Right atrium auricular region (tissue), 2 donors: ENCODE data around the gene PPL. TPM values are rescaled to one million over a fixed set of nuclear protein-coding genes. Genes with fewer than 3 reads are reported as not detected.

Experiments used
- DNase-seq: peaks from one replicate; pipeline ENCODE4 v3.0.0-alpha.2; 2019; ENCODE audit warnings: low spot score
- H3K27ac ChIP-seq, 2 donors: fragments of 200-600 bp; sonication (generic); 1 replicate in 1 of 2; 2 replicates in 1 of 2; pipeline ENCODE4 v1.5.1; 2016 to 2019
- H3K27me3 ChIP-seq, 2 donors: fragments of 200-600 bp; sonication (generic); one replicate each; pipeline versions ENCODE4 v1.5.1 to v1.6.0; 2017 to 2019
- H3K36me3 ChIP-seq: fragments of 200-600 bp; sonication (generic); one replicate; pipeline ENCODE4 v1.5.1; 2016
- H3K4me1 ChIP-seq, 2 donors: fragments of 200-600 bp; sonication (generic); one replicate each; pipeline versions ENCODE4 v1.5.1 to v1.6.0; 2017 to 2019
- H3K4me3 ChIP-seq, 2 donors: fragments of 200-600 bp; sonication (generic); 1 replicate in 1 of 2; 2 replicates in 1 of 2; pipeline ENCODE4 v1.5.1; 2017 to 2019; ENCODE audit warnings: mild to moderate bottlenecking in 1 of 2, moderate library complexity in 1 of 2
- H3K9me3 ChIP-seq, 2 donors: fragments of 200-600 bp; sonication (generic); one replicate each; pipeline ENCODE4 v1.5.1; 2019
- total RNA-seq, 2 donors: library from RNA; depleted of rRNA; stranded (reverse); fragments of >200 nt; gene quantifications; one replicate each; pipeline ENCODE4 v1.1.0, GENCODE V29; 2016
- TF ChIP-seq, protein P1 (sequence below), 2 donors: fragments of 200-600 bp; sonication (generic); IDR thresholded peaks; one replicate each; pipeline ENCODE4 v1.5.1; 2019; ENCODE audit warnings: antibody characterized with exemption in 2 of 2

PPL gene
- total RNA-seq, 2 donors from 2014 or later, result 7.5 to 17.1 TPM

DNA sequence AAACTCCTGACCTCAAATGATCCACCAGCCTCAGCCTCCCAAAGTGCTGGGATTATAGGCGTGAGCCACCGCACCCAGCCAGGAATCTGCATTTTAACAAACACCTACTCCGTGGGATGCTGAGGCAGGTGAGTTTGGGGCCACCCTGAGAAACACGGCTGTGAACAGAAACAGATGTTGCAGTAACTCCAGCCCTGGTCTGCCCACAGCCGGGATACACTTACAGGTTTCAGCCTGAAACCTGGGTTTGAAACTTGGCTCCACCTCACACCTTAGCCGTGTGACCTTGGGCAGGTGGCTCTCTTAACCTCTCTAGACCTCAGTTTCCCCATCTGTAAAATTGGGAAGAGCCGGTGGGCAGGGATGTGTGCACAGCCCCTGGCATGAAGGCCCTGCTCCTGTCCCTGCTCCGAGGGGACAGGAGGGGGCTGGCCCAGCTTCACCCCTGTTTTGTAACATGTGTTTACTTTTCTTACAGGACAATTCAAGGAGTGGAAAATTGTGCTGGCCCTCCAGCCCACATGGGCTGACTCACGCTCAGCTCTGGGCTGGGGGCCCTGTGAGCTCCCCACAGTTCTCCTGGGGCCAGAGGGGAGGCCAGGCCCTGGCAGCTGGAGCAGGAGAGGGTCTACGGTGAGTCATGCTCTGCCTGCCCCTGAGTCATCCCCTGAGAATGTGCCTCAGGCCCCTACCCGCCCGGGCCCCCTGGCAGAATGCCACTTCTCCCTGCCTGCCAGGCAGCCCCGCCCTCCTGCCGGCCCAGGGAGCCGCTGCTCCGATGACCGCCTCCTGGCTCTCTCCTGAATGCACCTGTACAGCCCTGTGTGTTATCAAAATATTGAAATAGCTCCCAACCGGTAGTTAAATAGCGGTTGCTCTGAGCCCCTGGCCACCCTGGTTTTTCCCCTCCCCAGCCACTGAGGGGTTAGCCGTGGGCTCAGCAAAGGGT lies 7.7 kb upstream of the PPL start:
- no peaks in the 10 kb centered on the region for H3K27me3 ChIP-seq
- H3K9me3 ChIP-seq, result no peaks in the 10 kb centered on the region
- TF ChIP-seq, protein P1, sequence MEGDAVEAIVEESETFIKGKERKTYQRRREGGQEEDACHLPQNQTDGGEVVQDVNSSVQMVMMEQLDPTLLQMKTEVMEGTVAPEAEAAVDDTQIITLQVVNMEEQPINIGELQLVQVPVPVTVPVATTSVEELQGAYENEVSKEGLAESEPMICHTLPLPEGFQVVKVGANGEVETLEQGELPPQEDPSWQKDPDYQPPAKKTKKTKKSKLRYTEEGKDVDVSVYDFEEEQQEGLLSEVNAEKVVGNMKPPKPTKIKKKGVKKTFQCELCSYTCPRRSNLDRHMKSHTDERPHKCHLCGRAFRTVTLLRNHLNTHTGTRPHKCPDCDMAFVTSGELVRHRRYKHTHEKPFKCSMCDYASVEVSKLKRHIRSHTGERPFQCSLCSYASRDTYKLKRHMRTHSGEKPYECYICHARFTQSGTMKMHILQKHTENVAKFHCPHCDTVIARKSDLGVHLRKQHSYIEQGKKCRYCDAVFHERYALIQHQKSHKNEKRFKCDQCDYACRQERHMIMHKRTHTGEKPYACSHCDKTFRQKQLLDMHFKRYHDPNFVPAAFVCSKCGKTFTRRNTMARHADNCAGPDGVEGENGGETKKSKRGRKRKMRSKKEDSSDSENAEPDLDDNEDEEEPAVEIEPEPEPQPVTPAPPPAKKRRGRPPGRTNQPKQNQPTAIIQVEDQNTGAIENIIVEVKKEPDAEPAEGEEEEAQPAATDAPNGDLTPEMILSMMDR (IDR thresholded peaks at IDR 0.05), result no peak
- H3K36me3 ChIP-seq, result no peaks in the 10 kb centered on the region
- H3K4me1 ChIP-seq, result peaks cover 0 to 39% of the 10 kb centered on the region in 2 donors
- H3K27ac ChIP-seq, result peak overlapping the region; percentile 71
- DNase-seq, result peak; percentile 94
- H3K4me3 ChIP-seq, result no peak overlapping the region

DNA sequence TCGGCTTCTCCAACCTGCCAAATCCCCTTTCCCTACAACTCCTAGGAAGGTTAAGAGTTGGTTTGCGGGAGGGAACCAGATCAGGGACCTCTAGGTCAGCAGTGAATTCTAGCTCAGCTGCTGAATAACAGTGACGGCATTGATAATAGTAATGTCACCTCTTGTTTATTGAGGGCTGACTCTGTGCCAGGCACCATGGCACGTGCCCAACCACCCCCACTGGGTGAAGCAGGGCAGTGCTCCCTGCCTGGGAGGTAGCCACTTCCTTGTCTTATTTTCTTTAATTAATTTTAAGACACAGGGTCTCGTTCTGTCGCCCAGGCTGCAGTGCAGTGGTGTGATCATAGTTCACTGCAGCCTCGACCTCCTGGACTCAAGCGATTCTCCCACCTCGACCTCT lies 5.5 kb upstream of the PPL start:
- no peaks in the 10 kb centered on the region for H3K9me3 ChIP-seq
- H3K4me3 ChIP-seq, result no peak overlapping the region
- TF ChIP-seq, protein P1 (IDR thresholded peaks at IDR 0.05), result no peak
- peaks cover 0 to 39% of the 10 kb centered on the region in 2 donors for H3K4me1 ChIP-seq
- peak overlapping the region; percentile 71 for H3K27ac ChIP-seq
- no peaks in the 10 kb centered on the region for H3K36me3 ChIP-seq
- no peaks in the 10 kb centered on the region for H3K27me3 ChIP-seq
- DNase-seq, result no peak

DNA sequence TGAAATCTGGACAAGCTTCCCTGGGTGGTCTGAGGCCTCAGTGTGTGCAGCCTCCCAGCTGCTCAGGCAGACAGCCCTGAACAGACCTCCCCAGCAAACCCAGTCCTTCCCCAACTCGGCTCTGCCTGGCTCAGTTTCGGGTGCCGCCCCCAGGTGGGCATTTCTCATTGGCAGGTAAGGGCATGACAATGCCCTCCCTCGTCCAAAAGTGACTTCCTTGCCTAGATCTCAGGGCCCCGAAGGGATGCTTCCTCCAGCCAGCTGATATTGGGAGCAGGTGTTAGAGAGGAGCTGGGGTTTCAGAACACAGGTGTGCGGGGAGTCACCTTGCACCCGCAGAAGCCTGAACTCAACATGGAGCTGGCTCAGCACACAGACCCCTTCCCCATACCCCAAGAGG lies 3.8 kb upstream of the PPL start:
- H3K36me3 ChIP-seq, result no peaks in the 10 kb centered on the region
- DNase-seq, result no peak
- peaks cover 0 to 46% of the 10 kb centered on the region in 2 donors for H3K4me1 ChIP-seq
- H3K4me3 ChIP-seq, result no peak overlapping the region
- H3K9me3 ChIP-seq, result no peaks in the 10 kb centered on the region
- TF ChIP-seq, protein P1 (IDR thresholded peaks at IDR 0.05), result no peak
- no peak overlapping the region for H3K27ac ChIP-seq
- H3K27me3 ChIP-seq, result no peaks in the 10 kb centered on the region

DNA sequence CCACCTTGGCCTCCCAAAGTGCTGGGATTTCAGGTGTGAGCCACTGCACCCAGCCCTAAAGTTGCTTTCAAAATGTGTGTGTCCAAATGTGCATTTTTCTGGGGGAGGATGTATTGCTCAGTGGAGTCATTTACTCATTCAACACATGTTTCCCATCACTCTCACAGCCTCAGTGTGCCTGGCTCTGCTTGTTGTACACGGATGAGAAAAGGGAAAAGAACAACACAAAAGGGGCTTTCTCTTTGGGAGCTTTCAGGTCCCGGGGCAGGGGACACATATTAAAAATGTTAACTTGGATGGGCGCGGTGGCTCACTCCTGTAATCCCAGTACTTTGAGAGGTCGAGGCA lies 1.7 kb upstream of the PPL start:
- no peak overlapping the region for H3K4me3 ChIP-seq
- H3K27ac ChIP-seq, result no peak overlapping the region
- H3K4me1 ChIP-seq, result peaks cover 0 to 37% of the 10 kb centered on the region in 2 donors
- TF ChIP-seq, protein P1 (IDR thresholded peaks at IDR 0.05), result no peak
- no peaks in the 10 kb centered on the region for H3K36me3 ChIP-seq
- H3K27me3 ChIP-seq, result no peaks in the 10 kb centered on the region
- H3K9me3 ChIP-seq, result no peaks in the 10 kb centered on the region
- DNase-seq, result no peak

DNA sequence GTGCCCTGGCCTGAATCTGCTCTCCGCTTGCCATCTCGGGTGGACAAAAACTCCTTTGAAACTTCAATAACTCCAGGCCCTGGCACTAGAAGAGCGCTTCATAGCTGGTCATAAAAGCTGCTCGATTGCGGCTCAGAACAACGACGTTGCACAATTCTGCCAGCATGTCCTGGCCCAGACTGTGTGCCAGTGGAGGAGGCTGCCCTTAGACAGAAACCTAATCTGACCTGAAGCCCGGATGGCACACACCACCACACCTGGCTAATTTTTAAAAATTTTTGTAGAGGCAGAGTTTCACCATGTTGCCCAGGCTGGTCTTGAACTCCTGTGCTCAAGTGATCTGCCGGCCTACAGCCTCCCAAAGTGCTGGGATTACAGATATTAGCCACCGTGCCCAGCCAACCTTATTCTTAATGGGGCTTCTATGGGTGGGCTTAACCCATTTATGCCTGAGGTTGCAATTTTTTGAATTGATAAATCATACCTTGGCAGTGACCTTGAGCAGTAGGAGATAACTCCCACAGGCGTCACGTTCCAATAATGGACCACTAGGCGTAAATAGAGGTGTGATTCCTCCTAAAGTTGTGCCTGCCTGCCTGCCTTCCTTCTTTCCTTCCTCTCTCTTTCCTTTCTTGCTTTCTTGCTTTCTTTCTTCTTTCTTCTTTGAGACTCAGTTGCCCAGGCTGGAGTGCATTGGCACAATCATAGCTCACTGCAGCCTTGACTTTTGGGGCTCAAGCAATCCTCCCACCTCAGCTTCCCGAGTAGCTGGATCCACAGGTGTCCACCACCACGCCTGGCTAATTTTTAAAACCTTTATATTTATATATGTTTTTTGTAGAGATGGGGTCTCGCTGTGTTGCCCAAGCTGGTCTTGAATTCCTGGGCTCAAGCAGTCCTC lies 1.1 kb upstream of the PPL start:
- H3K9me3 ChIP-seq, result no peaks in the 10 kb centered on the region
- no peak overlapping the region for H3K27ac ChIP-seq
- no peaks in the 10 kb centered on the region for H3K27me3 ChIP-seq
- peaks cover 0 to 31% of the 10 kb centered on the region in 2 donors for H3K4me1 ChIP-seq
- no peaks in the 10 kb centered on the region for H3K36me3 ChIP-seq
- H3K4me3 ChIP-seq, result no peak overlapping the region
- DNase-seq, result no peak
- TF ChIP-seq, protein P1 (IDR thresholded peaks at IDR 0.05), result no peak
